CD14-positive monocyte (primary cell): ENCODE data around the gene KAT6B. TPM values are rescaled to one million over a fixed set of nuclear protein-coding genes. Genes with fewer than 3 reads are reported as not detected.

ENCODE experiments used
- DNase-seq, 3 donors: peaks; one replicate each; pipeline ENCODE4 v3.0.0-alpha.2; 2011 to 2022
- H2AFZ ChIP-seq: 2 replicates; pipeline ENCODE4 v1.6.0; 2012; ENCODE audit warnings: mild to moderate bottlenecking, low read depth, low read length, inconsistent platforms; ENCODE audit not compliant: insufficient read depth, poor library complexity, severe bottlenecking
- H3K27ac ChIP-seq, 2 donors: 1 replicate in 1 of 2; 2 replicates in 1 of 2; pipeline ENCODE4 v1.5.1; 2012 to 2013; ENCODE audit warnings: low read length in 2 of 2, control low read depth in 1 of 2, inconsistent platforms in 1 of 2, low read depth in 1 of 2, mild to moderate bottlenecking in 1 of 2
- H3K27me3 ChIP-seq, 2 donors: one replicate each; pipeline versions ENCODE4 v1.6.0 to v1.6.1; 2011 to 2013; ENCODE audit warnings: low read length in 2 of 2; ENCODE audit not compliant: control insufficient read depth in 2 of 2, insufficient read depth in 2 of 2
- H3K36me3 ChIP-seq, 2 donors: replicated peaks in 1 of 2; 1 replicate in 1 of 2; 2 replicates in 1 of 2; pipeline versions ENCODE4 v1.5.1 to v1.6.1; 2012 to 2013; ENCODE audit warnings: low read length in 2 of 2, control low read depth in 1 of 2, inconsistent platforms in 1 of 2, mild to moderate bottlenecking in 1 of 2; ENCODE audit not compliant: insufficient read depth in 2 of 2, control insufficient read depth in 1 of 2
- H3K4me1 ChIP-seq, 2 donors: 1 replicate in 1 of 2; 2 replicates in 1 of 2; pipeline versions ENCODE4 v1.5.1 to v1.6.1; 2012 to 2013; ENCODE audit warnings: low read length in 2 of 2, control low read depth in 1 of 2, inconsistent platforms in 1 of 2, mild to moderate bottlenecking in 1 of 2, moderate library complexity in 1 of 2; ENCODE audit not compliant: insufficient read depth in 2 of 2, control insufficient read depth in 1 of 2
- H3K4me2 ChIP-seq: replicated peaks from 2 replicates; pipeline ENCODE3; 2012; ENCODE audit warnings: low read length, moderate library complexity, mild to moderate bottlenecking; ENCODE audit not compliant: poor library complexity, severe bottlenecking; ENCODE audit errors: extremely low read depth
- H3K4me3 ChIP-seq, 3 experiments: fragments of 200-600 bp in 1 of 3; sonication (generic) in 1 of 3; replicated peaks in 1 of 3; 1 replicate in 2 of 3; 2 replicates in 1 of 3; pipeline ENCODE4 v1.5.1; 2011 to 2013; ENCODE audit warnings: low read length in 3 of 3, mild to moderate bottlenecking in 3 of 3, control low read depth in 2 of 3, low read depth in 2 of 3, inconsistent platforms in 1 of 3, moderate library complexity in 1 of 3
- H3K79me2 ChIP-seq: 2 replicates; pipeline ENCODE4 v1.6.0; 2012; ENCODE audit warnings: mild to moderate bottlenecking, control low read depth, inconsistent platforms, low read length, moderate library complexity; ENCODE audit not compliant: insufficient read depth
- H3K9ac ChIP-seq: 2 replicates; pipeline ENCODE4 v1.6.0; 2017; ENCODE audit warnings: low read length, mild to moderate bottlenecking; ENCODE audit not compliant: insufficient read depth, poor library complexity, severe bottlenecking
- H3K9me3 ChIP-seq, 2 donors: replicated peaks in 1 of 2; 1 replicate in 1 of 2; 2 replicates in 1 of 2; pipeline versions ENCODE4 v1.5.1 to v1.6.1; 2012 to 2013; ENCODE audit warnings: low read length in 2 of 2, control low read depth in 1 of 2; ENCODE audit not compliant: control insufficient read depth in 1 of 2, insufficient read depth in 1 of 2
- H4K20me1 ChIP-seq: 2 replicates; pipeline ENCODE4 v1.6.0; 2012; ENCODE audit warnings: mild to moderate bottlenecking, low read length, control low read depth, moderate library complexity; ENCODE audit not compliant: insufficient read depth
- H3K27ac Mint-ChIP-seq, 7 donors: one replicate each; pipeline ENCODE4 v1.8.0; 2020; ENCODE audit warnings: mild to moderate bottlenecking in 7 of 7, mixed read lengths in 7 of 7, moderate library complexity in 6 of 7, inconsistent platforms in 2 of 7
- H3K27me3 Mint-ChIP-seq, 3 donors: one replicate each; pipeline ENCODE4 v1.8.0; 2021 to 2022; ENCODE audit warnings: low read depth in 3 of 3, mild to moderate bottlenecking in 3 of 3, mixed read lengths in 3 of 3, moderate library complexity in 3 of 3, inconsistent platforms in 1 of 3
- H3K36me3 Mint-ChIP-seq, 2 donors: one replicate each; pipeline ENCODE4 v1.8.0; 2020; ENCODE audit warnings: mixed read lengths in 2 of 2, inconsistent platforms in 1 of 2, mild to moderate bottlenecking in 1 of 2
- H3K4me1 Mint-ChIP-seq: one replicate; pipeline ENCODE4 v1.8.0; 2020; ENCODE audit warnings: mild to moderate bottlenecking, mixed read lengths
- H3K4me3 Mint-ChIP-seq, 2 donors: one replicate each; pipeline ENCODE4 v1.8.0; 2020; ENCODE audit warnings: mild to moderate bottlenecking in 2 of 2, mixed read lengths in 2 of 2, moderate library complexity in 1 of 2
- H3K9me3 Mint-ChIP-seq, 7 donors: one replicate each; pipeline ENCODE4 v1.8.0; 2020 to 2022; ENCODE audit warnings: mixed read lengths in 7 of 7, mild to moderate bottlenecking in 6 of 7, moderate library complexity in 6 of 7, inconsistent platforms in 2 of 7
- CTCF ChIP-seq: fragments of 200-600 bp; IDR thresholded peaks from one replicate; pipeline ENCODE4 v1.8.0; 2022; ENCODE audit warnings: antibody characterized with exemption, mild to moderate bottlenecking
- WGBS: methylation state at CpG from one replicate; pipeline ENCODE4 v1.1.5; 2013; ENCODE audit warnings: missing lambda C conversion rate; ENCODE audit not compliant: insufficient coverage; 5-methylcytosine and 5-hydroxymethylcytosine counted together
- intact Hi-C, 2 donors: fragments of 100-400 bp; cut with micrococcal nuclease; formaldehyde crosslinking; loops; one replicate each; pipeline versions ENCODE4 v1.15.0 to v1.15.1; 2023
- polyA plus RNA-seq, 3 donors: library from polyadenylated mRNA; depleted of rRNA in 1 of 3; unstranded in 2 of 3; stranded (reverse) in 1 of 3; fragments of 300-500 nt in 2 of 3; fragments of >200 nt in 1 of 3; fragmentation: Illumina TruSeq in 2 of 3; gene quantifications; 1 replicate in 2 of 3; 2 replicates in 1 of 3; pipeline ENCODE4 v1.2.3, GENCODE V29; 2012 to 2021

Gene KAT6B
- polyA plus RNA-seq, 3 donors, result 3.3 to 6.4 (median 6.2) TPM

- Histone ChIP-seq H3K9ac (no peak overlapping the region), H4K20me1 (no peaks in the 10 kb centered on the region), H3K9me3 (no peaks in the 10 kb centered on the region), H3K4me1 (no peaks in the 10 kb centered on the region), H3K4me3 (no peak overlapping the region), H3K27me3 (no peaks in the 10 kb centered on the region), H3K79me2 (peaks cover 38% of the 10 kb centered on the region), H3K27ac (no peak overlapping the region), H3K4me2 (no peak overlapping the region), H2AFZ (no peak overlapping the region), H3K36me3 (no peaks in the 10 kb centered on the region)
- Mint-ChIP-seq H3K4me1 (peaks cover 11% of the 10 kb centered on the region), H3K9me3 (no peaks in the 10 kb centered on the region), H3K27me3 (no peaks in the 10 kb centered on the region), H3K36me3 (no peaks in the 10 kb centered on the region), H3K4me3 (peak overlapping the region; percentile 0 to 26), H3K27ac (peak overlapping the region in 2 of 7 donors; percentile 0 to 8)
- DNase-seq, result no peak
- WGBS, result 61% methylated on average over 4 of the region's 6 CpGs
- intact Hi-C loops, result no loop called here
- no peak for TF ChIP-seq CTCF
These were observed 87.1 kb downstream of the KAT6B start for GRCh38 chr10:74913377-74913979.

GRCh38 chr10:74916283-74916682 is 89.9 kb downstream of the KAT6B start:
- peaks cover 5 to 11% of the 10 kb centered on the region in 2 donors for H3K36me3 Mint-ChIP-seq

More at GRCh38 chr10:74916283-74916682, 89.9 kb downstream of the KAT6B start:
- DNase-seq, result no peak
- Mint-ChIP-seq H3K4me3 (no peak overlapping the region), H3K4me1 (peaks cover 11% of the 10 kb centered on the region), H3K27ac (peak overlapping the region in 1 of 7 donors; percentile 1), H3K27me3 (no peaks in the 10 kb centered on the region), H3K9me3 (peaks cover 3 to 8% (median 4%) of the 10 kb centered on the region in 7 donors)
- Histone ChIP-seq H3K36me3 (no peaks in the 10 kb centered on the region), H3K79me2 (peaks cover 44% of the 10 kb centered on the region), H4K20me1 (peaks cover 4% of the 10 kb centered on the region), H3K9me3 (peaks cover 0 to 8% of the 10 kb centered on the region in 2 donors), H3K9ac (no peak overlapping the region), H2AFZ (no peak overlapping the region), H3K4me2 (no peak overlapping the region), H3K27ac (no peak overlapping the region), H3K27me3 (no peaks in the 10 kb centered on the region), H3K4me1 (no peaks in the 10 kb centered on the region), H3K4me3 (no peak overlapping the region)
- no CpG with 5 or more reads among the region's 1 CpG for WGBS
- intact Hi-C loops, result no loop called here
- no peak for TF ChIP-seq CTCF
